B cell (primary cell): ENCODE results near the gene FAM124A.

Source experiments
- CTCF ChIP-seq: fragments of 200-600 bp; IDR thresholded peaks from one replicate; pipeline ENCODE4 v1.8.0; 2022; ENCODE audit warnings: antibody characterized with exemption, mild to moderate bottlenecking
- EZH2 ChIP-seq: IDR thresholded peaks from 2 replicates; pipeline ENCODE4 v1.6.1; 2012; ENCODE audit warnings: borderline replicate concordance, low read depth, mild to moderate bottlenecking, moderate library complexity, low read length; ENCODE audit not compliant: insufficient read depth, poor library complexity, severe bottlenecking

GRCh38 chr13:51212758-51213157, 9.4 kb upstream of the FAM124A start:
- TF ChIP-seq EZH2 (no peak), CTCF (no peak)
